Panc1 (cell line): ENCODE results near the gene GEN1. TPM values are rescaled to one million over a fixed set of nuclear protein-coding genes. Genes with fewer than 3 reads are reported as not detected.

Experiments
- ATAC-seq: fragments of 200-7000 bp; cut with Tn5 transposase; 2 replicates; pipeline ENCODE4 v1.9.1; 2020; ENCODE audit warnings: mild to moderate bottlenecking, moderate library complexity
- BruUV-seq: library from RNA; stranded (reverse); fragments of 400-500 nt; replicated peaks from 2 replicates; lab custom pipeline; 2021; lab: Mats Ljungman, UMichigan
- CTCF ChIA-PET: fragments of 300-600 bp; sonication (Branson Sonifier 250); formaldehyde crosslinking; loops from one replicate; lab custom pipeline; 2022; ENCODE audit warnings: antibody characterized with exemption; lab: Charles Lee
- POLR2A ChIA-PET: fragments of 300-600 bp; sonication (Branson Sonifier 250); formaldehyde crosslinking; loops from one replicate; lab custom pipeline; 2022; ENCODE audit warnings: antibody characterized with exemption; lab: Charles Lee
- DNase-seq: peaks from one replicate; pipeline ENCODE4 v3.0.0-alpha.2; 2010; ENCODE audit warnings: low read depth, low spot score
- H3K27ac ChIP-seq: 2 replicates; pipeline ENCODE4 v1.5.1; 2011; ENCODE audit warnings: mild to moderate bottlenecking, low read length, inconsistent platforms
- H3K27me3 ChIP-seq: fragments of 200-500 bp; sonication (Bioruptor generic); 2 replicates; pipeline ENCODE4 v1.6.0; 2014; ENCODE audit warnings: low read length, inconsistent platforms; ENCODE audit not compliant: control insufficient read depth, insufficient read depth
- H3K36me3 ChIP-seq: fragments of 200-500 bp; sonication (Bioruptor generic); 2 replicates; pipeline ENCODE4 v1.5.1; 2014; ENCODE audit warnings: inconsistent platforms, mild to moderate bottlenecking, low read length, moderate library complexity; ENCODE audit not compliant: control insufficient read depth, insufficient read depth
- H3K4me1 ChIP-seq: 2 replicates; pipeline ENCODE4 v1.5.1; 2011; ENCODE audit warnings: inconsistent platforms, mild to moderate bottlenecking, low read length, moderate library complexity; ENCODE audit not compliant: control insufficient read depth, insufficient read depth
- H3K4me3 ChIP-seq, 2 experiments: 2 replicates each; pipeline ENCODE4 v1.5.1; 2011 to 2012; ENCODE audit warnings: low read depth in 2 of 2, low read length in 2 of 2, mild to moderate bottlenecking in 2 of 2, inconsistent platforms in 1 of 2, moderate library complexity in 1 of 2
- H3K9me3 ChIP-seq: fragments of 200-500 bp; sonication (Bioruptor generic); 2 replicates; pipeline ENCODE4 v1.5.1; 2014; ENCODE audit warnings: low read depth, mild to moderate bottlenecking, inconsistent platforms, low read length, moderate library complexity; ENCODE audit not compliant: control insufficient read depth, insufficient read depth
- CTCF ChIP-seq: fragments of 450-650 bp; IDR thresholded peaks from 2 replicates; pipeline ENCODE4 v1.5.1; 2017; ENCODE audit warnings: mild to moderate bottlenecking
- REST ChIP-seq, 2 experiments: IDR thresholded peaks; 2 replicates each; pipeline ENCODE4 v1.6.1; 2011 to 2012; ENCODE audit warnings: low read depth in 2 of 2, control low read depth in 1 of 2, low read length in 1 of 2, mild to moderate bottlenecking in 1 of 2, moderate library complexity in 1 of 2; ENCODE audit not compliant: insufficient read depth in 1 of 2
- SIN3A ChIP-seq: IDR thresholded peaks from 2 replicates; pipeline ENCODE4 v1.6.1; 2012; ENCODE audit warnings: low read depth, mild to moderate bottlenecking, low read length, moderate library complexity, borderline replicate concordance; ENCODE audit not compliant: insufficient read depth
- TCF7L2 ChIP-seq: IDR thresholded peaks from 2 replicates; pipeline ENCODE4 v1.6.1; 2011; ENCODE audit warnings: mild to moderate bottlenecking, low read depth, low read length, inconsistent platforms
- in situ Hi-C: cut with HindIII; loops from 2 replicates; pipeline ENCODE4 v1.10.0; 2016; ENCODE audit warnings: low sequenced_read_pairs, low pct_unique_long_range_greater_than_20kb
- intact Hi-C: fragments of 100-400 bp; cut with micrococcal nuclease; formaldehyde crosslinking; loops from one replicate; pipeline ENCODE4 v1.10.0; 2022; ENCODE audit not compliant: unreplicated experiment
- total RNA-seq: library from RNA; stranded (reverse); gene quantifications from one replicate; pipeline ENCODE4 v1.2.1, GENCODE V29; 2021; ENCODE audit not compliant: unreplicated experiment

Gene GEN1
- total RNA-seq, 1 experiment from 2014 or later = 24.0 TPM

DNA sequence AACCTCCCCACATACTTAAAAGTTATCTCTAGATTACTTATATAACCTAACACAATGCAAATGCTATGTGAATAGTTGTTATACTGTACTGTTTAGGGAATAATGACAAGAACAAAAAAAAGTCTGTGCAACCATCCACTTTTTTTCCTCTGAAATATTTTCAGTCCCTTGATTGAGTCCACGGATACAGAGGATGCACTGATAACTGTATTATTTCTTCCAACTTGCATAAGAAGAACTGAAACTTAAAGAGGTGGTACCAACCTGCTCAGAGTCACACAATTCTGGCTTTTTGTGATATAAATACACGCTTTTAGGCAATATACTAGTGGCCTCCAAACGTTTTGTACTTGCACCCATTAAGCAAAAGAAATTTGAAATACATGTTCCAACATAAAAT is 1.7 kb upstream of the GEN1 start:
- TF ChIP-seq SIN3A (no peak), TCF7L2 (no peak)
- CTCF ChIA-PET = no interaction called here
- DNase-seq (no peak), ATAC-seq (no peak)
- Histone ChIP-seq H3K9me3 (no peaks in the 10 kb centered on the region), H3K4me3 (peak overlapping the region; percentile 75 to 91; a peak in 3 of 4 replicates), H3K27me3 (no peaks in the 10 kb centered on the region), H3K27ac (peak overlapping the region; percentile 91), H3K36me3 (peaks cover 9% of the 10 kb centered on the region; the same call in 1 of the 2 replicates), H3K4me1 (peaks cover 37% of the 10 kb centered on the region)
- intact Hi-C loops (no loop called here), in situ Hi-C loops (no loop called here)
- BruUV-seq = TSS peak; percentile 75
- POLR2A ChIA-PET = no interaction called here

DNA sequence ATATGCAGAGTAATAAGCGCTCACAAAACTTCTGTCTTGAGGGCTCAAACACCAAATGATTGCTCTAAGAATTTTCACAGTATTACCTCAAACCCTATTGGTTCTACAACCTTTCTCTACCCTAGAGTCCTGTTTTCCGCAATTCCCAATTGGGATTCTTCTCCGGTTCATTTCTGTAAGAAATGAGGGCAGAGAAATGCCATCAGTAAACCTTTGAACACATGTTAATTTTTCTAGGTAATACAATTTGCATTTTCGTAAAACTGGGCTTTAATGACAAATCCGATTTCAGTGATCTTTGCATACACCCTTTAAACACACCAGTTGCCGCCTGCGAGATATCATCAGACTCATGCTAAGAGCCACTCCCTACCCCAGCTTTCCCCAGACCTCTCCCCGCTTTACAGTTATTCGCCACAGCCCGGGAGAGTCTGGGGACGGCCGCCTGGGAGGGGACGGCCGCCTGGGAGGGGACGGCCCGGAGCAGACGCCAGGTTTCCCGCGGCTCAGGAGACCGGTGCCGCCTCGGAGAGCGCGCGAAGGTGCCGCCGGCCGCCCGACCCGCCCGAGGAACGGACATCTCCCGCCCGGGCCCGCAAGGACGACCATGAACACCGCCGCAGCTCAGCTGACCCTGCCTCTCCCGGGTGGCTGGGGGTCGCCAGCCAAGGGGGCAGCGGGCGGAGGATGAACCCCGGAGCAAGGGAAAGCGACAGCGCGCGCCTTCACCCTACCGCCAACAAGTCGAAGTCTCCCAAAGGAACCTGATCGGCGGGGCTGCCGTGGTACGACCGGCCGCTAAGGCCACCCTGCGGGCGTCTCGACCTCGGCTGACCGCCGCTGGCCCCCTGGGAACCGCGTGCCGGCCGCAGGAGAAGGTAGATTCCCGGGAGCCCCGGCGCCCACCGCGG is 791 bp upstream of the GEN1 start:
- ChIA-PET CTCF (interaction anchor here (0.7 to 1.2 kb wide), 2 partner anchors 33 to 625 kb away, joined by 3 to 5 read pairs; no protein-coding TSS in a partner anchor), POLR2A (interaction anchor here (0.6 to 1.2 kb wide), 3 partner anchors 11 to 45 kb away, joined by 4 to 12 read pairs (median 4); no protein-coding TSS in a partner anchor)
- in situ Hi-C loops (no loop called here), intact Hi-C loops (no loop called here)
- peak overlapping the region; percentile 75 to 91 for H3K4me3 ChIP-seq
- TF ChIP-seq REST (IDR thresholded peaks at IDR 0.05; ENCODE audit: insufficient read depth in 1 of 2, low read depth in 2 of 2, low read length in 1 of 2) (no peak), CTCF (no peak), SIN3A (peak; percentile 59; the same call in 1 of the 2 replicates)
- H3K36me3 ChIP-seq = peaks cover 9% of the 10 kb centered on the region
- peak overlapping the region; percentile 91 for H3K27ac ChIP-seq
- no peak for DNase-seq
- ATAC-seq = peak; percentile 57
- peaks cover 36% of the 10 kb centered on the region for H3K4me1 ChIP-seq
- no peaks in the 10 kb centered on the region for H3K9me3 ChIP-seq
- H3K27me3 ChIP-seq = no peaks in the 10 kb centered on the region
- BruUV-seq = no TSS peak
